HG03066 (cell line): ENCODE data around the gene IDH3G.
"Not testable (repeated sequence)": the region's sequence is repeated elsewhere in the genome, so short reads cannot be mapped to it uniquely, and the experiment has no call there.

Source experiments
- ATAC-seq: cut with Tn5 transposase; IDR thresholded peaks from one replicate; pipeline ENCODE4 v1.9.1; 2021; ENCODE audit warnings: low read depth; ENCODE audit not compliant: unreplicated experiment

IDH3G gene

DNA sequence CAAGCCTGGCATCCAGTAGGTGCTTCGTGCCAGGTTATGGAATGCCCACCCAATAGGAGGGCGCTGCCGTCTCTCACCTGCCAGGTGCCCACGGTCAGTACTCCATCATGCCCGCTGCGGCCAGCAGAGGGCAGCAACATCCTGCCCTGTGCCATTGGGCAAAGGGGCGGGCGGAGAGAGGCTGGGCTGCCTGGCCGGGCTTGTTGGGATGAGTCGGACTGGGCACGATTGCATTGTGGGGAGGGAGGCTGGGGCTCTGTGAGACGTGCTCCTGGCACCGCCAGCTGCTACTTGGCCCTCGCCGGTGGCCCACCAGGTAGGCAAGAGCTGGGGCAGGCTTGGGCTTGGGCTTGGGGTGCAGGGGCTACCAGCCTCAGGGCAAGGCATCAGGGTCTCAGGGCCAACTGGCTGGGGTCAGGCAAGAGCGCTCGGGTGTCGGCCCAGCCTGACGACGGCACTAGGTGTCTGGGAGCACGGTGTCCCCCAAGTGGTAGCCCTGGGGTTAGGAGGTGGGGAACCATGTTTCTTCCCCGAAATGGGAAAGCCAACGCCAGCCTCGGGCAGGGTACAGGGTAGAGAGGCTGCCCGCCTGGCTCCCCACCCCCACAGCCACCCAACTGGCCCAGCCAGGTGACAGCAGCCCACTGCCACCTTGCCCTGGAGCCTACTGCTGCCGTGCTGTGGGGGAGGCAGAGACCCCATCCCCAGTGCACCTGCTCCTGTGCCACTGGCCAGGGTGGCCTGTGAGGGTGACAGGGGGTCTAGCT lies 30.0 kb downstream of the IDH3G start, which contains the start of gene PLXNB3:
PLXNB3 (plus strand) TSS at position 261 of the 767 bp plus-strand sequence. CDS start 1,287 bp downstream, outside the sequence.
- ATAC-seq = no peak

- no peak for ATAC-seq
These were observed 30.8 kb downstream of the IDH3G start for GRCh38 chrX:153763298-153763932.

- ATAC-seq = no peak
These were observed 31.5 kb downstream of the IDH3G start for GRCh38 chrX:153762626-153763173.

DNA sequence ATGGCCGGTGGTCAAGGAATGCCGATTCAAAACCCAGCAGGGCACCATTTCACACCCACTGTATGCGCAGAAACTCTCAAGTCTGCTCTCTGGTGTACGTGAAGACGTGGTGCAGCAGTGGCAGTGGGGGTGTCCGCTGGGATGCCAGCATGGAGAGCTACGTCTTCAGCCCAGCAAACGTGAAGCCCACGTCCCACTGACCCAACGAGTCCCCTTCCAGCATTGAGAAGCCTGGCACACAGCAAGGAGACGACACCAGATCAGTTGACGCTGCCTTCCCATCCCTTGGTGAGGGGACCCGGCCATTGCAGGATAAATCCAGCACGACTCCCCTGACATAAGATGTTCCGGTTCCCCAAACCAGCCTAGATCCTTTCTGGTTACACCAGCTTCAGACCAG lies 32.3 kb downstream of the IDH3G start:
- ATAC-seq = no peak

GRCh38 chrX:153755136-153755535 lies 39.0 kb downstream of the IDH3G start:
- ATAC-seq = no peak

DNA sequence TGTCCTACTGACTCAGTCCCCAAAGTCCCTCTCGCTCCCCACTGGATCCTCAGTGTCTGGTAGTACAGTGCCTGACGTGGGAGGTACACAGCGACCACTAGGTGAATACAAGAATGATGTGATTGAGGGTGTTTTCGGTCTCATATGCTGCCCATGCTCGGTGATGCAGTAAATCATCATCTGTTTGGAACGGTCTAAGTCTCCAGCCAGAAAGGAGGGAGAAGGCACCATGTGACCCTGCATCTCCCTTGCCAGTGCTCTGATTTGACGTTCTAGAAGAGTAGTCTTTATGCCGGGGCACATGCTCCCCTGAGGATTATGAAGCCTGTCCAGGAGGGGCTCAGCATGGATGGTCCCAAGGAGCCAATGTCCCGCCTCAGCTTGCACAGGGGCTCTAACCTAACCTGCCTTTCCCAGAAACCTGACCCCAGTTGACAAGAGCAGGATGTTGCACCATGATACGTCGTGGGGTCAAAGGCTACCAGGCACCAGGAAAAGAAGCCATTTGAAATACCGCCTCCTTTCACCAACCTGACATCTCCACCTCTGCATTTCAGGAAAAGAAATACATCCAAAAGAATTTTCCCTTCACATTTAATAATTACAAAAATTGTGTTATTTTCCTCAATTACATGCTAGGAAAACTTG lies 43.9 kb downstream of the IDH3G start:
- ATAC-seq = no peak

DNA sequence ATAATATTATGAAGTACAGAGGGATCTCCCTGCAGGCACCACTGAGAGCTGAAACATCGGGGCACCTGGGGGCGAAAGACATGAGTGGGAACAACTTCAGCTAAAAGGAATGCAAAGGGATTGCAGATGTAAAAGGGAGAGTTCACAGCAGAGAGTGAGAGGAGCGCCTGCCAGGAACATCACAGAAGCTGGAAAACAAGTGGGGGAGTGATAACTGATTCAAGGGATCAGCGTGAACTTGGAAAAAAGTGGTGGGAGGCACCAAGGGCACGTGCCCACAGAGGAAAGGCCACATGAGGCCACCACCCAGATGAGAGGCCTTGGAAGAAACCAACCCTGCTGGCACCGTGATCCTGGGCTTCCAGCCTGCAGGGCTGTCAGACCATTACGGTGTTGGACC lies 45.2 kb downstream of the IDH3G start:
- not testable (repeated sequence) for ATAC-seq

DNA sequence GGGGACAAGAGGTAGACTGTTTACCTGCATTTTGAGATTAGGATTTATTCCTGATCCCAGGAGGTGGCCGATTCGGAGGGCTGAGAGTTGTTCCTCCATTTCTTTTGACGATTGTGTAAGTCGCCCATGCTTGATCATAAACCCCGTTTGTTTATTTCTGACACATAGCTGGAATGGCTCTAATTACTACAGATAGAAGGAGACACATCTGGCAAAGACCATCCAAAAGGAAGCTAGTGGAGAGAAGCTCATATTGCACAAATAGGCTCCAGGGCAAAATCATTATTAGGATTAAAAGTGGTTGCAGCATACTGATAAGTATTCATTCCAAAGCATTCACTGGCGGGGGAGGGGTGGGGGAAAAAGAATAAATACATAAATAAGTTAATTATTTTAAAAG lies 47.2 kb downstream of the IDH3G start:
- ATAC-seq = not testable (repeated sequence)

- no peak for ATAC-seq
These were observed 47.8 kb downstream of the IDH3G start for GRCh38 chrX:153746359-153746758.

- not testable (repeated sequence) for ATAC-seq
These were observed 49.1 kb downstream of the IDH3G start for GRCh38 chrX:153745067-153745433.

GRCh38 chrX:153744210-153745066 lies 49.7 kb downstream of the IDH3G start:
- no peak for ATAC-seq

DNA sequence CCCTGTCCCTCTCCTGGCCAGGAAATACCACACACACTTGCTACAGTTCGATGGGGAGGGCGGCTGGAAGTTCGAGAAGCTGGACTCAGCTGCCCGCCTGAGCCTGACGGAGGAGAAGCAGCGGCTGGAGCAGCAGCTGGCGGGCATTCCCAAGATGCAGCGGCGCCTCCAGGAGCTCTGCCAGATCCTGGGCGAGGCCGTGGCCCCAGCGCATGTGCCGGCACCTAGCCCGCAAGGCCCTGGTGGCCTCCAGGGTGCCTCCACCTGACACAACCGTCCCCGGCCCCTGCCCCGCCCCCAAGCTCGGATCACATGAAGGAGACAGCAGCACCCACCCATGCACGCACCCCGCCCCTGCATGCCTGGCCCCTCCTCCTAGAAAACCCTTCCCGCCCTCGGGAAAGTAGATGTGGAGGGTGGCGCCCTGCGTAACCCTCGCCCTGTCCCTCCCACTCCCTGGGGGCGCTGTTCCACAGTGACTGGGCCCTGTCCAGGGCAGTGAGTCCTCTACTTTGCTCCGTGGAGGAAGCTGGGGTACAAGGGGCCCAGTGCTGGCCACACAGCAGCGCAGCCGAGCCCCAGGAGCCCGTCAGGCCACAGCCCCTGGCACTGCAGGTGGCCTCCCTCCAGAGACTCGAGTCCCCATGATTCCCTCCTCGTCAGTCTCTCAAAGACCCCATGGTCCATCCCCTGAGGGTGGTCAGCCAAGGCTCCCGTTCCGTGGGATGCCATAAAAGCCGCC lies 50.5 kb downstream of the IDH3G start:
- not testable (repeated sequence) for ATAC-seq

DNA sequence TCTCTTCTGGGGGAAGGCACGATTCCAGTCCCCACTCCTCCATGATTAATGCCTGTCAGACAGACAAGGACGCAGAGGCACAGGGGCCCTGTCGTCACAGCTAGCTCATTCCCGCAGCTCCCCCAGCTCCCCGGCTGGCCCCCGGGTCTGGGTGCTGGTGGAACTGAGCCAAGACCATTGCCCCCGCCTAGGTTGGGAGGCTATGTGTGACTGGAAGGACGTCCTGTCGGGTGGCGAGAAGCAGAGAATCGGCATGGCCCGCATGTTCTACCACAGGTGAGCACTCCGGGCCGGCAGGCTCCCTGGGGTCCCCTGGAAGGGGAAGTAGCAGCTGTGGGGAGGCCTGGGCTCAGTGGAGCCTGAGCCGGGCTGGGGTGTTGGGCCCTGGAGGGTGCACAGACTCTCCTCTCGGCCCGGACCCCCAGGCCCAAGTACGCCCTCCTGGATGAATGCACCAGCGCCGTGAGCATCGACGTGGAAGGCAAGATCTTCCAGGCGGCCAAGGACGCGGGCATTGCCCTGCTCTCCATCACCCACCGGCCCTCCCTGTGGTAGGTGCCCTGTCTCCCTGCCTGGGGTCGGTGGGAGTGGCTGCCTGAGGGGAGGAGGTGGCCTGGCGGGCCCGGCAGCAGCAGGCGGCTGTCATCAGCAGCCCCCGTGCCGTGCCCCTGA lies 51.2 kb downstream of the IDH3G start:
- ATAC-seq = not testable (repeated sequence)

DNA sequence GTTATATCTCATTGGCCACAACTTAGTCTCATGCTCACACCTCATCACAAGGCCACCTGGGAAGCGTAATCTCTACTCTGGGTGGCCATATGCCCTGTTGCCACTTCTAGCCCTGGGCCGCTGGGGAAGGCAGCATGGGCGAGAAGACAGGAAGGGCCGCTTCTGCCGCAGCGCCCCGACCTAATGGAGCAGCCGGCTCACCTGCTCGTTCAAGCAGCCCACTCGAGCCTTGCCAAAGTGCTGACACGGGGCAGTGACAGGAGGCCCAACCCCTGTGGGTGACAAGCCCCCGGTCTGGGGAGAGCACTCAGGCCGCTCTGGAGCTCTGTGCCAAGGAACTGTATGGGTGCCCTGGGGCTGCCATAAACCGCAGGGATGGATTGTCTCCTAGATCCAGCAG lies 52.1 kb downstream of the IDH3G start:
- not testable (repeated sequence) for ATAC-seq

DNA sequence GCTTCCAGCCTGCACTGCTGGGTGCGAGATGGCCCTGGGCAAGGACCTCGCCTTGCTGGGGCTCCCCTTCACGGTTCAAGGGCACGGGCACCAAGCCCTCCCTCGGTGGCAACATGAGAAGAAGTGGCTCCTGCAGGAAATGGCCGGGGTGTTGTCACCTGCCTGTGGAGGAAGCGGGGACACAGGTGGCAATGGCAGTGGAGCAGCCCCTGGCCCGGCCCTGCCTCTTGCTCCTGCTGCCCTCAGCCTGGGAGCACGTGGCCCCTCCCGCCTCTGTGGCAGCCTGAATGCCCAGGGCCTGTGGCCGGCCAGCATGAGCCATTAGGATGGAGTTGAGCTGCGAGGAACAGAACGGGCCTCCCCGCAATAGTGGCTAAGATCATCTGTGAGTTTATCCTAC lies 52.7 kb downstream of the IDH3G start:
- ATAC-seq = no peak

GRCh38 chrX:153740631-153741222 lies 53.4 kb downstream of the IDH3G start:
- no peak for ATAC-seq

DNA sequence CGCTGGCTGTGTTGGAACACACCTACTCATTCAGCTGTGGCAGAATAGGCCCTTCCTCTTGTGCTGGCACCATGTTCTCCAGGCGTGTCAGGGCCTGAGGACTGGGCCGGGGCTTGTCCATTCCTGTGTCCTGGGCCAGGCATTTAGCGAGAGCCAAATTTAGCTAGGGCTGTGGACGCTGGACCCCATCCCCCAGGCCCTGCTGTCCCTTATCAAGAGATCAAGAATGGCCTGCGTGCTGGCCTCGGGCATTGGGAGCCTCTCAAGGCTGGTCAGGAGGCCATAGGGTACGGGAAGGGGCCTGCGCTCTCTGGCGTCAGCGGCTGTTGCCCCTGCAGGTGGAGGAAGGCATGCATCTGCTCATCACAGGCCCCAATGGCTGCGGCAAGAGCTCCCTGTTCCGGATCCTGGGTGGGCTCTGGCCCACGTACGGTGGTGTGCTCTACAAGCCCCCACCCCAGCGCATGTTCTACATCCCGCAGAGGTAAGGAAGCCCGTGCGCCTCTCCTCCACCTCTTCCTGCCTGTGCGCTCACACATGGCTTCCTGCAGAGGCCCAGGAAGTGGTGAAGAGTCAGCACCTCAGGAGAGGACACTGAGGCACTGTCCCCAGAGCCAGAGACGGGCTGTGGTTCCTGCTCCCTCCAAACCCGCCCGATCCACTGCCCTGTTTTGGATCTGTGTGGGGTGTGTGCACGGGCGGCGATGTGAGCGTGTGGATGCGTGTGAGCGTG lies 54.3 kb downstream of the IDH3G start:
- ATAC-seq = no peak

DNA sequence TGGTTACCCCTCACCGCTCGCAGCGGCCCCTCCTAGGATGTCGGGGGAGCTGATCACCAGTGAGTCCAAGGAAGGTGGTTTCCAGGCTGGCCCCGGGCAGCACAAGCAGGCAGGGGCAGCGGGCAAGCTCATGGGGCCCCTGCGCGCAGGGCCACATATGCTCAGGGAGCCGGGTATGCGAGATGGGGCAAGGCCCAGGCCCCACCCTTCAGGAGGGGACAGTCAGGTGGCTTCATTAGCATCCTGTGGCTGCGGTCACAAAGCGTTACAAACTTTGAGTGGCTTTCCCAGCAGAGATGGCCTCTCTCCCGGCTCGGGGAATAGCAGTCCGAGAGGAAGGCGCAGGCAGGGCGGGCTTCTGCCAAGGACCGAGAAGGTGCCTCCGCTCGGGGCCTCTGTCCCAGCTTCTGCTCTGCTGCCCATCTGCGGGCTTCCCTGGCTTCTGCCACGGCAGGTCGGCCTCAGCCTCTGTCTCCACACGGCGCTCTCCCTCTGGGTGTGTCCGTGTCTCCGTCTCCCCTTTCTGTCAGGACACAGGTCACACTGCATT lies 56.0 kb downstream of the IDH3G start:
- ATAC-seq = no peak
